ENCODE results near the gene CLCN4. TPM values are rescaled to one million over a fixed set of nuclear protein-coding genes. Genes with fewer than 3 reads are reported as not detected.

The CLCN4 gene
- total RNA-seq, 1 experiment from 2014 or later, result 10.9 TPM

DNA sequence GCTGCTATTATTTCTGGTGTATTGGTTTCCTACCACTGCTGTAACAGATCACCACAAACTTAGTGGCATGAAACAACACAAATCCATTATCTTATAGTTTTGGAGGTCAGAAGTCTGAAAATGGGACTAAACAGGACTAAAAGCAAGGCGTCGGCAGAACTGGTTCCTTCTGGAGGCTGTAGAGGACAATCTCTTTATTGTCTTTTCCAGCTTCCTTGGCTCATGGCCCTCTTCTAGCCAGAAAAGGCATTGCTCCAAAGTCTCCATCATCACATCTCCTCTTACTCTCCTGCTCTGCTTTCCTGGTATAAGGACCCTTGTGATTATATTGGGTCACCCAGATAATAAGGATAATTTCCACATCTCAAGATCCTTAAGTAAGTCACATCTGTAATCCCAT lies 121.9 kb downstream of the CLCN4 start:
- Histone ChIP-seq H3K4me1 (replicated peaks) (no peaks in the 10 kb centered on the region), H3K27ac (no peak overlapping the region), H3K9me3 (replicated peaks) (no peaks in the 10 kb centered on the region), H3K4me3 (no peak overlapping the region), H3K36me3 (no peaks in the 10 kb centered on the region), H3K27me3 (replicated peaks) (no peaks in the 10 kb centered on the region)
- no peak for DNase-seq (ENCODE audit: low read depth in 1 of 2, low spot score in 2 of 2)

DNA sequence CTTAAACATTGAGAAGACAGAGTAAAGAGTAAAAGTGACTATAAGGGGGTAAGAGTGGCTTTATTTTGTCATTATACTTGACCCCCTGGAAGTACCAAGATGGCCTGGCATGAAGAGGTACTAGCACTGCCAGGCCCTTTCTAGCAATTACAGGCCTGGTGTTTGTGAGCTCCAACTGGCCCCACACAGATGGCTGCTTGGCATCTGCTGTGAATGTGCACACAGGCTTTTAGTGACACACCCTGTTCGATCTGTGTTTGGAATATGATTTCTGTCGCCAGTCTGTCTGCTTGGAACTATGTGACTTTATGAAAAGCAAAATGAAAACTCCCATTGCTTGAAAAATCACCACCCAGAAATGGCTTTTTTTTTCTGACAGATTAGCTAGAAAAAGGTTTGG lies 123.3 kb downstream of the CLCN4 start:
- Histone ChIP-seq H3K4me3 (no peak overlapping the region), H3K27me3 (replicated peaks) (no peaks in the 10 kb centered on the region), H3K4me1 (replicated peaks) (no peaks in the 10 kb centered on the region), H3K36me3 (no peaks in the 10 kb centered on the region), H3K27ac (no peak overlapping the region), H3K9me3 (replicated peaks) (no peaks in the 10 kb centered on the region)
- no peak for DNase-seq (ENCODE audit: low read depth in 1 of 2, low spot score in 2 of 2)

DNA sequence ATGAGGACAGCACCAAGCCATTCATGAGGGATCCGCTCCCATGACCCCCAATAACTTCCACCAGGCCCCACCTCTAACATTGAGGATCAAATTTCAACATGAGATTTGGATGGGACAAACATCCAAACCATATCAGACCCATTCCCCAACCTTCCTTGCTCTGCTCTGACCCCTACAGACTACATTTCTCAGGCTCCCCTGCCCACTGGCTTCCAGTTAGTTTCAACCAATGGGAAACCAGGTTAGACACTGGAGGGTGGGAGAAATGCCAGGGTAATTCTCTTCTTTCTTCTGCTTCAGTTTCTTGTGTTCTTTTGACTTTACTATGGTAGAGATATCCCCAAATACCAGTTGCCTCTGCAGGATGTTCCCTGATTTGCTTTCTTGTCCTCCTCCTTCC lies 125.7 kb downstream of the CLCN4 start:
- no peak for DNase-seq (ENCODE audit: low read depth in 1 of 2, low spot score in 2 of 2)
- H3K4me1 ChIP-seq (replicated peaks), result no peaks in the 10 kb centered on the region
- H3K27ac ChIP-seq, result no peak overlapping the region
- no peaks in the 10 kb centered on the region for H3K9me3 ChIP-seq (replicated peaks)
- no peaks in the 10 kb centered on the region for H3K36me3 ChIP-seq
- no peak overlapping the region for H3K4me3 ChIP-seq
- no peaks in the 10 kb centered on the region for H3K27me3 ChIP-seq (replicated peaks)

DNA sequence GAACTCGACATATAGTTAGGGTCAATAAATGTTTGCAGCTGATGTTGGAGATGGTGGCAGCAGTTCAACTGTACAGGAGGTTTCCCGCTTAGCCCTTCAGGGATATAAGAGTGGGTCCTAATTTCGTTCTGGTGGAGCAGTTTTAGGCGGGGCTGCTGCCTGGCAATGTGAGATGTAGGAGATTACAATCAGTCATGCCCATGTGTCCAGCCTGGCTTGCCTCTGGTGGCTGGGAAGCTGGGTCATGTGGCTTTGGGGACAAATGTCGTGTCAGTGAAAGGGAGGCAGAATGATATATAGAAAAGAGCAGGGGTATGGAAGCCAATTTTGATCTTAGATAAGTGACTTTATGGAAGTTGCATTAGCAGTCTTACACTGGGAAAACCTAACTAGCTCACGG lies 129.4 kb downstream of the CLCN4 start:
- no peak for DNase-seq (ENCODE audit: low read depth in 1 of 2, low spot score in 2 of 2)
- Histone ChIP-seq H3K9me3 (replicated peaks) (no peaks in the 10 kb centered on the region), H3K36me3 (no peaks in the 10 kb centered on the region), H3K4me1 (replicated peaks) (no peaks in the 10 kb centered on the region), H3K4me3 (no peak overlapping the region), H3K27ac (no peak overlapping the region), H3K27me3 (replicated peaks) (no peaks in the 10 kb centered on the region)

Other genes starting within 250 kb of the CLCN4 start
- not detected in 2 replicates for gene CLDN34, start 189.6 kb upstream of the CLCN4 start, total RNA-seq (2014; rRNA removed; shearing (Covaris generic))

All from SJSA1 (cell line).